GM12878 (cell line): Measurements from ENCODE around the gene MORN4.

Experiments
- BHLHE40 ChIP-seq, 2 experiments: fragments of 450-650 bp in 1 of 2; IDR thresholded peaks; 2 replicates each; pipeline ENCODE4 v1.6.1; 2011 to 2017; ENCODE audit warnings: low read depth in 2 of 2, borderline replicate concordance in 1 of 2, improper control_type of control experiment in 1 of 2, low read length in 1 of 2, mild to moderate bottlenecking in 1 of 2
- BRCA1 ChIP-seq: IDR thresholded peaks from 2 replicates; pipeline ENCODE4 v1.6.1; 2011; ENCODE audit warnings: low read depth, low read length, improper control_type of control experiment
- CTCF ChIP-seq, 3 experiments: IDR thresholded peaks in 2 of 3; conservative IDR thresholded peaks in 1 of 3; 2 replicates each; pipeline ENCODE4 v1.5.1; 2011; ENCODE audit warnings: low read depth in 3 of 3, low read length in 3 of 3, mild to moderate bottlenecking in 3 of 3, control low read depth in 2 of 3, moderate library complexity in 2 of 3, inconsistent platforms in 1 of 3, mixed read lengths in 1 of 3; ENCODE audit not compliant: control insufficient read depth in 2 of 3, insufficient read depth in 1 of 3; ENCODE audit errors: extremely low read depth in 1 of 3
- EED ChIP-seq: sonication (generic); IDR thresholded peaks from 2 replicates; pipeline ENCODE4 v1.6.1; 2016; ENCODE audit warnings: antibody characterized with exemption, low read depth
- MLLT1 ChIP-seq: fragments of 450-650 bp; IDR thresholded peaks from 2 replicates; pipeline ENCODE4 v1.6.1; 2016; ENCODE audit warnings: mild to moderate bottlenecking
- MXI1 ChIP-seq: fragments of 150-350 bp; IDR thresholded peaks from 2 replicates; pipeline ENCODE4 v1.6.1; 2011; ENCODE audit warnings: low read depth, mild to moderate bottlenecking, inconsistent platforms, low read length, improper control_type of control experiment
- POLR2AphosphoS5 ChIP-seq: IDR thresholded peaks from 2 replicates; pipeline ENCODE4 v1.6.1; 2011; ENCODE audit warnings: mild to moderate bottlenecking, low read length, inconsistent platforms
- SRF ChIP-seq, 2 experiments: IDR thresholded peaks; 2 replicates each; pipeline ENCODE4 v1.6.1; 2011; ENCODE audit warnings: low read depth in 2 of 2, low read length in 2 of 2, mild to moderate bottlenecking in 1 of 2, moderate library complexity in 1 of 2
- SUZ12 ChIP-seq: fragments of 200-600 bp; sonication (generic); IDR thresholded peaks from one replicate; pipeline ENCODE4 v1.6.1; 2018; ENCODE audit warnings: antibody characterized with exemption, mild to moderate bottlenecking; ENCODE audit not compliant: unreplicated experiment
- TAF1 ChIP-seq: IDR thresholded peaks from 2 replicates; pipeline ENCODE4 v1.6.1; 2011; ENCODE audit warnings: mild to moderate bottlenecking, low read depth, low read length, borderline replicate concordance
- TCF3 ChIP-seq: IDR thresholded peaks from 2 replicates; pipeline ENCODE4 v1.6.1; 2012; ENCODE audit warnings: low read depth, mild to moderate bottlenecking, low read length, borderline replicate concordance; ENCODE audit not compliant: insufficient read depth
- ZNF207 ChIP-seq: fragments of 450-650 bp; IDR thresholded peaks from 2 replicates; pipeline ENCODE4 v1.6.1; 2014; ENCODE audit warnings: antibody characterized with exemption, mild to moderate bottlenecking, borderline replicate concordance

- TF ChIP-seq CTCF (IDR thresholded peaks at IDR 0.05 in 2 of 3, conservative IDR thresholded peaks at IDR 0.05 in 1 of 3; ENCODE audit: control insufficient read depth in 2 of 3, extremely low read depth in 1 of 3, insufficient read depth in 1 of 3, low read depth in 3 of 3, low read length in 3 of 3) (no peak), MXI1 (no peak), ZNF207 (no peak), SRF (IDR thresholded peaks at IDR 0.05; ENCODE audit: low read depth in 2 of 2, low read length in 2 of 2) (no peak), BHLHE40 (IDR thresholded peaks at IDR 0.05; ENCODE audit: borderline replicate concordance in 1 of 2, low read depth in 2 of 2, low read length in 1 of 2) (no peak), POLR2AphosphoS5 (no peak), TAF1 (no peak), MLLT1 (no peak), SUZ12 (no peak), BRCA1 (no peak), TCF3 (no peak), EED (no peak)
Measured at GRCh38 chr10:97573021-97573420, 60.3 kb downstream of the MORN4 start.
